OCI-LY7 (cell line): Measurements from ENCODE around the gene MEIOB. TPM values are rescaled to one million over a fixed set of nuclear protein-coding genes. Genes with fewer than 3 reads are reported as not detected.
A peak's percentile ranks its signal among the peaks of the same experiment; 100 is the strongest.

Experiments
- BruUV-seq: library from RNA; stranded (reverse); fragments of 400-500 nt; replicated peaks from 2 replicates; lab custom pipeline; 2021; lab: Mats Ljungman, UMichigan
- CTCF ChIA-PET: fragments of 300-600 bp; sonication (Branson Sonifier 250); formaldehyde crosslinking; loops from one replicate; lab custom pipeline; 2022; ENCODE audit warnings: antibody characterized with exemption; ENCODE audit not compliant: unreplicated experiment; lab: Charles Lee
- POLR2A ChIA-PET: fragments of 300-600 bp; sonication (Branson Sonifier 250); formaldehyde crosslinking; loops from one replicate; lab custom pipeline; 2022; ENCODE audit warnings: antibody characterized with exemption; lab: Charles Lee
- DNase-seq: peaks from one replicate; pipeline ENCODE4 v3.0.0-alpha.2; 2015; ENCODE audit warnings: low spot score
- H2AFZ ChIP-seq: fragments of 200-600 bp; sonication (generic), shearing (Covaris generic); 2 replicates; pipeline ENCODE4 v1.6.1; 2014; ENCODE audit warnings: mild to moderate bottlenecking, antibody characterized with exemption, low read length, moderate library complexity
- H3K27ac ChIP-seq: fragments of 200-600 bp; sonication (generic); 2 replicates; pipeline ENCODE4 v1.5.1; 2014; ENCODE audit warnings: mixed run types, low read depth, mild to moderate bottlenecking, moderate library complexity, low read length, inconsistent platforms; ENCODE audit not compliant: poor library complexity, severe bottlenecking
- H3K36me3 ChIP-seq: fragments of 200-600 bp; sonication (generic); 2 replicates; pipeline ENCODE4 v1.6.1; 2014; ENCODE audit warnings: mild to moderate bottlenecking, antibody characterized with exemption, low read length, moderate library complexity, mixed read lengths; ENCODE audit not compliant: insufficient read depth
- H3K4me1 ChIP-seq: fragments of 200-600 bp; sonication (generic); 2 replicates; pipeline ENCODE4 v1.5.1; 2014; ENCODE audit warnings: mild to moderate bottlenecking, low read length; ENCODE audit not compliant: insufficient read depth, poor library complexity, severe bottlenecking
- H3K4me2 ChIP-seq: fragments of 200-600 bp; sonication (generic); 2 replicates; pipeline ENCODE4 v1.6.1; 2014; ENCODE audit warnings: mild to moderate bottlenecking, low read length
- H3K4me3 ChIP-seq: fragments of 200-600 bp; sonication (generic); 2 replicates; pipeline ENCODE4 v1.5.1; 2014; ENCODE audit warnings: mild to moderate bottlenecking, low read depth, low read length; ENCODE audit not compliant: poor library complexity, severe bottlenecking
- H3K79me2 ChIP-seq: fragments of 200-600 bp; sonication (generic); 2 replicates; pipeline ENCODE4 v1.6.1; 2016; ENCODE audit warnings: low read depth, mild to moderate bottlenecking, low read length, moderate library complexity, mixed read lengths; ENCODE audit not compliant: insufficient read depth
- H3K9me2 ChIP-seq: fragments of 200-600 bp; sonication (generic); 2 replicates; pipeline ENCODE4 v1.6.1; 2016; ENCODE audit warnings: mild to moderate bottlenecking, low read length, mixed read lengths; ENCODE audit not compliant: insufficient read depth
- H3K9me3 ChIP-seq: fragments of 200-600 bp; sonication (generic); 2 replicates; pipeline ENCODE4 v1.6.1; 2014; ENCODE audit warnings: mild to moderate bottlenecking, mixed run types, low read length, mixed read lengths
- H4K20me1 ChIP-seq: fragments of 200-600 bp; sonication (generic); 2 replicates; pipeline ENCODE4 v1.6.1; 2014; ENCODE audit warnings: mild to moderate bottlenecking, antibody characterized with exemption, low read length, moderate library complexity, mixed read lengths; ENCODE audit not compliant: insufficient read depth
- CTCF ChIP-seq: fragments of 200-600 bp; sonication (generic); conservative IDR thresholded peaks from 2 replicates; pipeline ENCODE4 v1.5.1; 2014; ENCODE audit warnings: mild to moderate bottlenecking, antibody characterized with exemption, low read length, moderate library complexity, mixed read lengths
- EZH2phosphoT487 ChIP-seq: fragments of 200-600 bp; sonication (generic); IDR thresholded peaks from 2 replicates; pipeline ENCODE4 v1.6.1; 2018; ENCODE audit warnings: low read depth, borderline replicate concordance, mild to moderate bottlenecking, mixed run types, antibody characterized with exemption, low read length, moderate library complexity, mixed read lengths
- intact Hi-C: fragments of 100-400 bp; cut with micrococcal nuclease; formaldehyde crosslinking; loops from one replicate; pipeline ENCODE4 v1.10.0; 2022; ENCODE audit not compliant: unreplicated experiment
- total RNA-seq, 2 experiments: library from RNA; depleted of rRNA in 1 of 2; stranded (reverse); fragments of >200 nt in 1 of 2; shearing (Covaris generic) in 1 of 2; gene quantifications; 2 replicates each; pipeline ENCODE4 v1.2.3, GENCODE V29; 2014 to 2022

Gene MEIOB
- total RNA-seq, 2 experiments from 2014 or later = not detected

GRCh38 chr16:1828645-1829410 is 43.1 kb downstream of the MEIOB start:
- Histone ChIP-seq H3K79me2 (no peaks in the 10 kb centered on the region), H3K27ac (no peak overlapping the region), H3K4me2 (peak overlapping the region; percentile 76), H3K4me3 (no peak overlapping the region), H3K9me3 (no peaks in the 10 kb centered on the region), H4K20me1 (no peaks in the 10 kb centered on the region), H3K9me2 (no peaks in the 10 kb centered on the region), H3K36me3 (no peaks in the 10 kb centered on the region), H3K4me1 (peaks cover 23% of the 10 kb centered on the region), H2AFZ (no peak overlapping the region)
- intact Hi-C loops = loop anchor here (5.0 kb wide), 1 partner anchor 47 kb away; the partner anchor contains the start of genes NUBP2 and SPSB3
- no TSS peak for BruUV-seq
- DNase-seq = no peak
- TF ChIP-seq CTCF (no peak), EZH2phosphoT487 (no peak)
- ChIA-PET POLR2A (no interaction called here), CTCF (no interaction called here)

GRCh38 chr16:1826691-1827573 is 45.0 kb downstream of the MEIOB start, which contains the start of the genes FAHD1 and HAGH:
TSS of gene FAHD1 (plus strand) at chr16:1827206. CDS start at chr16:1827239, 33 bp downstream.
TSS of gene HAGH (minus strand) at chr16:1826825. CDS start at chr16:1826787, 38 bp downstream.
- peaks cover 23% of the 10 kb centered on the region for H3K4me1 ChIP-seq
- peak within 1 kb of the TSS; percentile 76 for H3K4me2 ChIP-seq
- peak within 1 kb of the TSS; percentile 47 for H2AFZ ChIP-seq
- POLR2A ChIA-PET = interaction anchor here (0.6 to 0.8 kb wide), 2 partner anchors 22 to 38 kb away, joined by 3 read pairs; no protein-coding TSS in a partner anchor
- H3K27ac ChIP-seq = no peak within 1 kb of the TSS
- no peaks in the 10 kb centered on the region for H3K79me2 ChIP-seq
- intact Hi-C loops = loop anchor here (5.0 kb wide), 1 partner anchor 45 kb away; the partner anchor contains the start of genes NUBP2 and SPSB3
- H4K20me1 ChIP-seq = no peaks in the 10 kb centered on the region
- no TSS peak for BruUV-seq
- CTCF ChIA-PET = no interaction called here
- peak; percentile 90 for DNase-seq
- no peaks in the 10 kb centered on the region for H3K36me3 ChIP-seq
- H3K9me3 ChIP-seq = no peaks in the 10 kb centered on the region
- TF ChIP-seq CTCF = no peak
- TF ChIP-seq EZH2phosphoT487 = no peak
- peak within 1 kb of the TSS; percentile 78 for H3K4me3 ChIP-seq
- no peaks in the 10 kb centered on the region for H3K9me2 ChIP-seq
